Keratinocyte (primary cell): Measurements from ENCODE around the gene PACSIN2. TPM values are rescaled to one million over a fixed set of nuclear protein-coding genes. Genes with fewer than 3 reads are reported as not detected.

ENCODE experiments used
- DNase-seq: peaks from one replicate; pipeline ENCODE4 v3.0.0-alpha.2; 2011; ENCODE audit warnings: low read depth, missing footprints, low spot score
- FAIRE-seq: peaks from 2 replicates; lab custom pipeline; 2011; peaks lifted over from hg19 to GRCh38; lab: Jason Lieb, UNC
- H2AFZ ChIP-seq: 2 replicates; pipeline ENCODE4 v1.6.0; 2012; ENCODE audit warnings: low read length, control low read depth, inconsistent platforms; ENCODE audit not compliant: control insufficient read depth
- H3K27ac ChIP-seq: 2 replicates; pipeline ENCODE4 v1.5.1; 2011; ENCODE audit warnings: low read length; ENCODE audit not compliant: control insufficient read depth, insufficient read depth
- H3K27me3 ChIP-seq: 3 replicates; pipeline ENCODE4 v1.6.0; 2011; ENCODE audit warnings: low read length; ENCODE audit not compliant: control insufficient read depth, insufficient read depth; ENCODE audit errors: extremely low read depth
- H3K36me3 ChIP-seq, 2 experiments: 2 replicates in 1 of 2; 3 replicates in 1 of 2; pipeline ENCODE4 v1.5.1; 2011; ENCODE audit warnings: low read length in 2 of 2, mild to moderate bottlenecking in 1 of 2; ENCODE audit not compliant: control insufficient read depth in 2 of 2, insufficient read depth in 2 of 2; ENCODE audit errors: extremely low read depth in 1 of 2
- H3K4me1 ChIP-seq: 3 replicates; pipeline ENCODE4 v1.5.1; 2011; ENCODE audit warnings: low read length; ENCODE audit not compliant: control insufficient read depth, insufficient read depth; ENCODE audit errors: extremely low read depth
- H3K4me2 ChIP-seq: 3 replicates; pipeline ENCODE4 v1.6.0; 2011; ENCODE audit warnings: low read depth, low read length; ENCODE audit not compliant: control insufficient read depth, insufficient read depth; ENCODE audit errors: extremely low read depth
- H3K4me3 ChIP-seq, 3 experiments: fragments of 200-600 bp in 1 of 3; sonication (generic) in 1 of 3; 2 replicates in 2 of 3; 3 replicates in 1 of 3; pipeline ENCODE4 v1.5.1; 2011 to 2016; ENCODE audit warnings: low read length in 3 of 3, mild to moderate bottlenecking in 3 of 3, control low read depth in 2 of 3, inconsistent platforms in 1 of 3, low read depth in 1 of 3, mixed read lengths in 1 of 3, mixed run types in 1 of 3, moderate library complexity in 1 of 3; ENCODE audit not compliant: control insufficient read depth in 2 of 3, insufficient read depth in 2 of 3; ENCODE audit errors: extremely low read depth in 1 of 3
- H3K79me2 ChIP-seq: 2 replicates; pipeline ENCODE4 v1.6.0; 2012; ENCODE audit warnings: low read length; ENCODE audit not compliant: control insufficient read depth, insufficient read depth
- H3K9ac ChIP-seq: 3 replicates; pipeline ENCODE4 v1.6.0; 2011; ENCODE audit warnings: low read length; ENCODE audit not compliant: control insufficient read depth, insufficient read depth; ENCODE audit errors: extremely low read depth
- H3K9me1 ChIP-seq: 3 replicates; pipeline ENCODE4 v1.6.0; 2011; ENCODE audit warnings: low read length; ENCODE audit not compliant: control insufficient read depth, insufficient read depth; ENCODE audit errors: extremely low read depth
- H3K9me3 ChIP-seq: 2 replicates; pipeline ENCODE4 v1.5.1; 2012; ENCODE audit warnings: low read depth, low read length; ENCODE audit not compliant: control insufficient read depth
- H4K20me1 ChIP-seq: 3 replicates; pipeline ENCODE4 v1.6.0; 2011; ENCODE audit warnings: low read length; ENCODE audit not compliant: control insufficient read depth, insufficient read depth; ENCODE audit errors: extremely low read depth
- EZH2 ChIP-seq: IDR thresholded peaks from one replicate; pipeline ENCODE4 v1.6.1; 2012; ENCODE audit warnings: inconsistent platforms, mild to moderate bottlenecking, low read length, moderate library complexity
- dilution Hi-C: fragments of 300-500 bp; cut with MboI; formaldehyde crosslinking; loops from one replicate; pipeline ENCODE4 v1.7.0; 2020; ENCODE audit warnings: low sequenced_read_pairs; ENCODE audit not compliant: extremely low pct_ligation_motif_present
- polyA plus RNA-seq, 5 experiments: library from polyadenylated mRNA; depleted of rRNA in 3 of 5; stranded (reverse) in 3 of 5; stranded (forward) in 1 of 5; unstranded in 1 of 5; fragments of >200 nt; gene quantifications; 1 replicate in 1 of 5; 2 replicates in 3 of 5; 3 replicates in 1 of 5; pipeline versions ENCODE4 v1.2.1 to v1.2.3, GENCODE V29; 2011 to 2012; ENCODE audit warnings: missing spikeins in 2 of 5, low read depth in 1 of 5, low replicate concordance in 1 of 5
- TF ChIP-seq, protein P1 (sequence below), 3 experiments: IDR thresholded peaks in 1 of 3; conservative IDR thresholded peaks in 1 of 3; optimal IDR thresholded peaks in 1 of 3; 2 replicates in 2 of 3; 3 replicates in 1 of 3; pipeline versions ENCODE3 to v1.5.1; 2011; ENCODE audit warnings: low read length in 3 of 3, mild to moderate bottlenecking in 3 of 3, moderate library complexity in 2 of 3, control low read depth in 1 of 3, inconsistent platforms in 1 of 3; ENCODE audit not compliant: insufficient read depth in 2 of 3; ENCODE audit errors: extremely low read depth in 1 of 3

The PACSIN2 gene
- polyA plus RNA-seq, 1 donor (not counting 4 experiments of a cell fraction or from before 2014, with no cell fraction given): 55.5 TPM

DNA sequence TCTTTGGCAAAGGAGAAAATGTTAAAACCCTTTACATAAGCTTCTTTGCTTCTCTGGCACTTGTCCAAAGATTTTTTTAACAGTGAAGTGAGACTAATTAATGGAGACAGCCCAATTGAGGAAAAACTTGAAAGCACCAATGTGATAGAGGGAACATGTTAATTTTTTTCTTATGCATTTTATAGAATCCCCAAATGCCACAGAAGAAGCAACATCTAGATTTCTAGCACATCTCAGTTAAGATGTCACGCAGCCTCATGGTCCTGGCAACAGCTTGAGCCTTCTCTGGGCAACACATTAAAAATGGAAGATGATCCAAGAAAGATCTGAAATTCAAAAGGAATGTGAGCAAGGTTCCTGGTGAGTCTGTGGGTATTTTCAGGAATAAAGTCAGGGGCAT, 48.5 kb downstream of the PACSIN2 start:
- Histone ChIP-seq H3K9ac (no peak overlapping the region), H3K9me3 (no peaks in the 10 kb centered on the region), H3K4me2 (no peak overlapping the region), H4K20me1 (peaks cover 7% of the 10 kb centered on the region), H3K36me3 (no peaks in the 10 kb centered on the region), H3K79me2 (peaks cover 54% of the 10 kb centered on the region), H3K27ac (no peak overlapping the region), H3K4me3 (no peak overlapping the region), H2AFZ (no peak overlapping the region), H3K4me1 (peaks cover 31% of the 10 kb centered on the region), H3K9me1 (peaks cover 4% of the 10 kb centered on the region), H3K27me3 (no peaks in the 10 kb centered on the region)
- dilution Hi-C loops: no loop called here
- no peak for FAIRE-seq
- TF ChIP-seq EZH2: no peak
- TF ChIP-seq, protein P1, sequence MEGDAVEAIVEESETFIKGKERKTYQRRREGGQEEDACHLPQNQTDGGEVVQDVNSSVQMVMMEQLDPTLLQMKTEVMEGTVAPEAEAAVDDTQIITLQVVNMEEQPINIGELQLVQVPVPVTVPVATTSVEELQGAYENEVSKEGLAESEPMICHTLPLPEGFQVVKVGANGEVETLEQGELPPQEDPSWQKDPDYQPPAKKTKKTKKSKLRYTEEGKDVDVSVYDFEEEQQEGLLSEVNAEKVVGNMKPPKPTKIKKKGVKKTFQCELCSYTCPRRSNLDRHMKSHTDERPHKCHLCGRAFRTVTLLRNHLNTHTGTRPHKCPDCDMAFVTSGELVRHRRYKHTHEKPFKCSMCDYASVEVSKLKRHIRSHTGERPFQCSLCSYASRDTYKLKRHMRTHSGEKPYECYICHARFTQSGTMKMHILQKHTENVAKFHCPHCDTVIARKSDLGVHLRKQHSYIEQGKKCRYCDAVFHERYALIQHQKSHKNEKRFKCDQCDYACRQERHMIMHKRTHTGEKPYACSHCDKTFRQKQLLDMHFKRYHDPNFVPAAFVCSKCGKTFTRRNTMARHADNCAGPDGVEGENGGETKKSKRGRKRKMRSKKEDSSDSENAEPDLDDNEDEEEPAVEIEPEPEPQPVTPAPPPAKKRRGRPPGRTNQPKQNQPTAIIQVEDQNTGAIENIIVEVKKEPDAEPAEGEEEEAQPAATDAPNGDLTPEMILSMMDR (optimal IDR thresholded peaks at IDR 0.05 in 1 of 3, IDR thresholded peaks at IDR 0.05 in 1 of 3, conservative IDR thresholded peaks at IDR 0.05 in 1 of 3; ENCODE audit: extremely low read depth in 1 of 3, insufficient read depth in 2 of 3, low read length in 3 of 3): no peak
- no peak for DNase-seq

DNA sequence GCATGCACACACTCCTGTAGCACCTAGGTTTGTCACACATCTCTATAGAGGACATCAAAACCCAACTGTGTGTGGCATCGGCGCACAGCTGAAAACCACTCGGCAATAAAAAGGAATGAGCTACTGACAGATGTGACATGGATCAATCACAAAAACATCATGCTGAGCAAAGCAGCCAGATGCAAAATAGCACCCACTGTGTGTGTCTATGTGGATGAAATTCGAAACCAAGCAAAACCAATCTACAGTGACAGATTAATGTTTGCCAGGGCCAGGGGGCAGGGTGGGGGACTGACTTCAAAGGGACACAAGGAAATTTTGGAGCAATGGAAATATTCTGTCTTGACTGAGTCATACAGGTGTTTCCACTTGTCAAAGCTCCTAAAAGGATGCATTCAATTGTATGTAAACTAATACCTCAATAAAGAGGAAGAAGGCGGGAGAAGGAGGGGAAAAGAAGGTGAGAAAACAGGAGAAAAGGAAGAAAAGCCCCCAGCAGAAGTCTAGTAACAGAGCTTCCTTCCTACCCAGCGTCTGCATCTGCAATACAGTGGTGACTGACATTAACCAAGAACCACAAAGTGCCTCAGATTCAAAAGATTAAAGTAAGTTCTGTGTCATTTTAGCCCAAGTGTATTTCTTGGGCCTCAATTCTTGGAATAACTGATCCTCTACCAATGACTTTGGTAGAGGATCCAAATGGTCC, 49.8 kb downstream of the PACSIN2 start:
- Histone ChIP-seq H4K20me1 (peaks cover 4% of the 10 kb centered on the region), H3K4me1 (peaks cover 39% of the 10 kb centered on the region), H3K27ac (no peak overlapping the region)

More for the DNA sequence above, 49.8 kb downstream of the PACSIN2 start:
- H3K9me1 ChIP-seq: peaks cover 4% of the 10 kb centered on the region
- H3K4me3 ChIP-seq: no peak overlapping the region
- H3K36me3 ChIP-seq: no peaks in the 10 kb centered on the region
- H3K9me3 ChIP-seq: no peaks in the 10 kb centered on the region
- peaks cover 57% of the 10 kb centered on the region for H3K79me2 ChIP-seq
- TF ChIP-seq, protein P1 (optimal IDR thresholded peaks at IDR 0.05 in 1 of 3, IDR thresholded peaks at IDR 0.05 in 1 of 3, conservative IDR thresholded peaks at IDR 0.05 in 1 of 3; ENCODE audit: extremely low read depth in 1 of 3, insufficient read depth in 2 of 3, low read length in 3 of 3): no peak
- no peak for TF ChIP-seq EZH2
- no peak overlapping the region for H3K9ac ChIP-seq
- FAIRE-seq: no peak
- DNase-seq: no peak
- no peak overlapping the region for H3K4me2 ChIP-seq
- dilution Hi-C loops: no loop called here
- no peak overlapping the region for H2AFZ ChIP-seq
- no peaks in the 10 kb centered on the region for H3K27me3 ChIP-seq
